GM18511 (cell line): ENCODE measurements around the gene ACO2.
"Not testable (repeated sequence)": the region's sequence is repeated elsewhere in the genome, so short reads cannot be mapped to it uniquely, and the experiment has no call there.

ENCODE experiments used
- ATAC-seq: cut with Tn5 transposase; IDR thresholded peaks from one replicate; pipeline ENCODE4 v1.9.1; 2021; ENCODE audit warnings: mild to moderate bottlenecking, moderate library complexity; ENCODE audit not compliant: unreplicated experiment

ACO2 gene

DNA sequence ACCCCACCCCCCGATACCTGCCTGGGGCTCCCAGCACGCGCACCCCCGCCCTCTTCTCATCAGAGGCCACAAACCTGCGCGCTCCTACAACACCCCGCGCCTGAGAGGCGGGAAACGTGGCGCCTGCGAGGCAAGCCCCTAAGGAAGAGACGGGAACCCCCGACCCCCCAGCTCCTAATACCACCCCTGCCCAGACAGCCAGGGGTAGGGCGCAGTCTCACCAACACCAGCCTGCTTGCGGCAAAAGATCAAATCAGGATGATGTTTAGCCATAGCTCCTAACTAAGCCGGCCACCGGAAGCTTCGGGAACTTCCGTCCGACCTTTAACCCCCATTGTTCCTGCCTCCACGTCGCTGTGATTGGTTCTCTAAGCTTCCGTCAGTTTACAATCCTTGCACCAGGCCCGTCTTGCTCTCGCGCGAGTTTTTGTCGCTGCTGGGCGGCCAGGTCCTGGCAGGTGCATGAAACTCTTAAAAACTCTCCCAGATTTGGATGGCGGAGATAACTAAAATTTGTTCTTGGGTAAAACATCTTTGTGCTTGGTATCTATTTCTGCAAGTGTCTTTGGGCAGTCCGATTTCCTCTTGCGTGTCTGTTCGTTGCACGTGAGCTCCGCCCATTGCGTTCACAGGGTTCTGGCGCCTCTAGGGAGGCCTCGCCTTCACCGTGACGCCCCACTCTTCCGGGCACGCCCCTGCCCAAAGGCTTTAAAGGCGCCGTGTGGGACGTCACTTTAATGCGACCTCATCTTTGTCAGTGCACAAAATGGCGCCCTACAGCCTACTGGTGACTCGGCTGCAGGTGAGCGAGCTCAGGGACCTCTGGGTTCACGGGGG, at the start of gene ACO2, which contains the start of gene PHF5A:
Gene ACO2 (plus strand): TSS at position 737 of the 837 bp plus-strand sequence. CDS start 30 bp downstream, at position 767.
Gene PHF5A (minus strand): TSS at position 312 of the 837 bp plus-strand sequence. CDS start 39 bp downstream, at position 273.
- peak; percentile 91 for ATAC-seq

DNA sequence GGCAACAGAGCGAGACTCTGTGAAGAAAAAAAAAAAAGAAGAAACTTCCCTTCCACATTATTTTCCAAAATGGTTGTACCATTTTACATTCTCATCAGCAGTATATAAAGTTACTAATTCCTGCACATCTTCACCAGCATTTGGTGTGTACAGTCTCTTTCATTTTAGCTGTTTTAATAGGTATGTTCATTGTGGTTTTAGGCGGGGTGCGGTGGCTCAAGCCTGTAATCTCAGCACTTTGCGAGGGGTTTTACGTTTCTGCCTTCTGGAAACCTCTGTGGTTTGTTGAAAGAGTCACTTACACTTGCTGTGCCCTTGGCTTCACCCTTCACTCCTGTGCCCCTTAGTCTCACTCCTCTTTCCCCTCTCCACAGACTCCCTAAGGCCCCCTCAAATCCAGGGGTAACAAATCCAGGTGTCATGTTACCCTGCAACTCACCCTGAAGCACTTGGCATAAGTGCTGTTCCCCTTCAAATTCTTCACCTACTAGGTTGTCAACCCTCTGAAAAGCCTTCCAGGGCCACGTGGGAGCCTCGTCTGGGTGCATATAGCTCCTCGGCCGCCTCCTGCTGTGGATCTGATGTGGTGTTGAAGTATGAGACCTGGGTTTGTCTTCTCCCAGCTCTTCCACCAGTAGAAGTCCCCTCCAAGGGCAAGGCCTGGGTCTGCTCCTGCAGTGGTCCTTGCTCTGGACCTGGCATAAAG, 43.1 kb upstream of the ACO2 start:
- ATAC-seq = no peak

DNA sequence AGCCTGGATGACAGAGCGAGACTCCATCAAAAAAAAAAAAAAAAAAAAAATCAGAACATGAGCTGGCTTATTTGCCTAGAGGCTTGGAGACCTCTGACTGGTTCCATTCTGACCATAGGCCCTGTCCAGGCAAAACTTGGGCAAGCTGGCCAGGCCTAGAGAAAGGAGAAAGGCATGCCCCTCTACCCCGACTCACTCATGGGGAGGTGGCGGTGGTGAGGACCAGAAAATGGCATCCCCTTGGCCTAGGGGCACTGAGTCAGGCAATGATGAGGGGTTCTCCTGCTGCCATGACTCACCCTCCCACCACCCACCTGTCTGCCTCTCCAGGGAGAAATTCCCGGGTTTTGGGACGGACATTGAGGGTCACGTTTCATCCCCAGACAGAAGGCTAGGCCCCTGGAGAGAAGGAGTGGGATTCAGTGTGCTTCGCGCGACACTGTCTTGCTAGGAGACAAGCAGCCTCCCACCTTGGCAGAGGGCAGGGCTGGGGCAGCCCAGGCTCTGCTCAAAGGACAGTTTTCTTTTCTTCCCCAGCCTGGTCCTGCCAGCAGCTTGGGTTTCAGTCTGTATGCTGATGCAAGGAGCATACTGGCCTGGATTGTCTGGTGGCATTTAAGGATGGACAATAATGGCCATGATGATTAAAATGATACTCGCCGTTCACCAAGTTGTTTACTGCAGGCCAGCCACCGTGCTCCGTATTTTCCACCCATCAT, 39.5 kb upstream of the ACO2 start:
- ATAC-seq = no peak

DNA sequence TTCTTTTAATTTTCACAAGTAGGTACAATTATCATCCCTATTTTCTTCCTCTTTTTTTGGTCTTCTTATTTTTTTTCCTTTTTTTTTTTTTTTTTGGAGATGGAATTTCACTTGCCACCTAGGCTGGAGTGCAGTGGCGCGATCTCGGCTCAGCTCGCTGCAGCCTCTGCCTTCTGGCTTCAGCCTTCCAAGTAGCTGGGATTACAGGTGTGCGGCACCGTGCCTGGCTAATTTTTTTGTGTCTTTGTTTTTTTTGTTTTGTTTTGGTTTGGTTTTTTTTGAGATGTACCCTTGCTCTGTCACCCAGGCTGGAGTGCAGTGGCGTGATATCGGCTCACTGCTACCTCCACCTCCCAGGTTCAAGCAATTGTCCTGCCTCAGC, 39.0 kb upstream of the ACO2 start:
- no peak for ATAC-seq

DNA sequence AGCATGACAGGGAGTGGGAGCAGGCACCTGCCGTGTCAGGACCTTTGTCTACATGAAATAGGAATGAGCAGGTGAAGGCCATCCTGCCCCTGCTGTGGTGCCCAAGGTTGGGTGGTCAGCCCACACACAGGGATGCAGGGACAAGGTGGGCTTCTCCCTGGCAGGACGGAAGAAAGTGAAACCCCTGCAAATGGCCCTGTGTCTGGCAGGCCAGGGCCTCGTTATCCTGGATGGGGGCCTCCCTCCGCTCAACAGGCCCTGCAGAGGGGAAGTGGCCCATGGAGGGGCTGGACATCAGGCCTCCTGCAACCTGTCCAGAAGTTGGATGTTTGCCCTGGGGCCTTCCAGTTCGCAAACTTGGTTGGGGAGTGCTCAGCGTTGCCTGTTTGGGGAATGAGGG, 37.3 kb upstream of the ACO2 start:
- ATAC-seq = no peak

DNA sequence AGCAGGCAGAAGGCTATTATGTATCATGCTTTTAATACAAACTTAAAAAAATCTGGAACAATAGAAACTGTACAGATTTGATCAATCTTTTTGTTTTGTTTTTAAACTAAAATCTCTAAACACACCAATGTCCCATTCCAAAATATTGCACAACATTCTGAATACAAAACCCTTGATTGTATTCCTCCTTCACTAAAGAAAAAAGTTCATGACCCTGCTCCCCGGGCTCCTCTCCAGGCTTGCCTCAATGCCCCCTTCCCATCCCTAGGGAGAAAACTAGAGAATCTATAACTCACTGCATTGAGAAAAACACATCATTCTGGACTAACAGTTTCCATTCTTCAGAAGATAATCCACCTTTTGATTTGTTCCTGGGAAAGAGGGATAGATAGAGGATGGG, 35.4 kb upstream of the ACO2 start:
- not testable (repeated sequence) for ATAC-seq

DNA sequence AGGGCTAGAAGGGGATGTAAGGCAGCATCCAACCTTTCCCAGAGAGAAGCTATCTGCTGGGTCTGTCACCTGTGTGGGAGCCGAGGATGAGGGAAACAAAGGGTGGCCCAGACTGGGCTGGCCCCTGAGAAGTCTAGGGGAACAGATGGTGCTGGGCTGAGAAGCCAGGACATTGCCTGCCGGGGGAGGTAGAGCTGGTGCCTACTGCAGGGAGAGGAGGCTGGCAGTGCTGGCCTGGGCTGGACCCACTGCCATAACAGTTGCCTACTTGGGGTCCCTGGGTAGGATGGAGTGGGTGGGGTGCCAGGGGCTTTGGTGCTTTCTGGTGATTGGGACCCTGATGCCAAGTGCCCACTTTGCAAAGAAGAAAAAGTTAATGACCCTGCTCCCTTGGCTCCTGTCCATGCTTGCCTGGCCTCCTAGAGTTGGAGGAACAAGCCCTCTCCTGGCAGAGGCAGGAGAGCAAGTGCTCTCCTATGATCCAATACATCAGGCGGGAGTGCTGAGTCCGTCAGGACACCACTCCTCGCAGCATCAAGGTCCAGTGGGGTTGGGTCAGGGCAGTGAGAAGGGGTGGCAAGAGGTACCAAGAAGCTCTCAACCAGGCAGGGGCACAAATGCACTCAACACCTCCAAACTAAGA, 34.4 kb upstream of the ACO2 start:
- ATAC-seq = not testable (repeated sequence)

DNA sequence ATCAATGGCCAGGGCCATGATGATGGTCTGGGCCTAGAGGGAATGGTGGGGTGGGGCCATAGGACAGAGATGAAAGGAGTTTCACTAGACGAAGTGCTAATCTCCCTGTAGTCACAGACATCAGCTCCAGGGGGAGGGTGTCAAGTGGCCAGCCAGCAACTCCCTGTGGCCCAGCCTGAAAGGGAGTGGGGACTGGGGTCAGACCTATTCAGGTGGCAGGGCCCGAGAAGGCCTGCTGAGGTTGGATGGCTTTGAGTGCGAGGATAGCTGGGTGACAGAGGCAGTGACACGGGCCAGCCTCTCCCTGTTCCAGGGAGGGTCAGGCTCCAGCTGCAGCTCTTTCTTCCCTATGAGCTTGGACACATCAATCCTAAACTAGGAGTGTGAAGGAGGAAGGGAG, 33.4 kb upstream of the ACO2 start:
- ATAC-seq = no peak

DNA sequence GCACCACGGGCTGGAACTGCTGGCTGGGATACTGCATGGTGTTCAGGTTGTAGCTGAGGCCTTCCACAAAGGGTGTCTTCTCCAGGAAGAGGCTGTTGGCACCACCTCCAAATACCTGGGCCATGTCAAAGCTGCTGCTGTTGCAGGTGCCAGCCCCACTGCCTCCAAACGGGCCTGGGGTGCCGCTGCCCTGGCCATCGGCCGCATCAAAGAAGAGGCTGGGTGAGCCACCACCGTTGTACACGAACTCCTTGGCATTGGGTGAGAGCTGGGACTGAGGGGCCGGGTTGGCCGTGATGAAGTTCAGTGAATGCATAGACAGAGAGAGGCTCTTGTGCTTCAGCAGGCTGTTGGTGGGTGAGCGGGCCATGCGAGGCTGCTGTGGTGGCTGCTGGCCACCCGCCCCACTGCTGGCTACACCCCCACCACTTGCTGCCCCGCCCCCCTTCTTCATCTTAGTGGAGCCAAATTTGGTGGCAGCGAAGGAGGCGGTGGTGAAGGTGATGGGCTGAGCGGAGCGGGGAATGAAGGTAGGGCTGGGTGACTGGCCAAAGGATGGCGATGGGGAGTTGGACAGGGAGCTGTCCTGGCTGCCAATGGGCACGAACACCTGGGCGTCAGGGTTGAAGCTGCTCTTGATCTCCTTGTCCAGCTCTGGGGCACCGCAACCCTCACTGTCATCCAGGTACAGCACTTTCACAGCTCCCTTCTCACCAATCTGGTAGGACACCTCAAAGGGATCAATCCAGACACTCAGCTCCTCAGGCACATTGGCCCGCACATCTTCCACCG, 32.4 kb upstream of the ACO2 start:
- ATAC-seq = no peak

DNA sequence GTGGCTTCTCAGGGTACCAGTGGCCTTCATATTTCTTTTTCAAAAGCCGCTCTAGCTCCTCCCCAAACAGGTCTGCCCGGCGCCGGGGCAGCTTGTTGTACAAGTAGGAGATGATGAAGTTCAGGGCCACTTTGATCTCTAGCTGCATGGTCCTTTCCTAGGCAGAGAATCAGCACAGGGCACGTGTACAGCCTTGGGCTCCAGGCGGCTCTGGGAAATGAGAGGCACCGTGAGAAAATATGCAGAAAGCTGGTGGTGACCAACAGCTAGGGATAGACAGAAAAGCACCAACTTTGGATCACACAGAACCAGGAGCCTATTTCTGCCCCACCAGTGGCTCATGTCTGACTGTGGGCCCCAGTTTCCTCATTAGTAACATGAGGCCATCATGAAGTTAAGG, 31.7 kb upstream of the ACO2 start:
- ATAC-seq = no peak

DNA sequence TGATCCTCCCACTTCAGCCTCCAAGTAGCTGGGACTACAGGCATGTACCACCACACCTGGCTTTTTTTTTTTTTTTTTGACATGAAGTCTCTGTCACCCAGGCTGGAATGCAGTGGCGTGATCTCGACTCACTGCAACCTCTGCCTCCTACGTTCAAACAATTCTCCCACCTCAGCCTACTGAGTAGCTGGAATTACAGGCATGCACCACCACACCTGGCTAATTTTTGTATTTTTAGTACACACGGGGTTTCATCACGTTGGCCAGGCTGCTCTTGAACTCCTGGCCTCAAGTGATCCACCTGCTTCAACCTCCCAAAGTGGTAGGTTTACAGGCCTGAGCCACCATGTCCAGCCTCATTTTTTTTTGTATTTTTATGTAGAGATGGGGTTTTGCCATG, 28.4 kb upstream of the ACO2 start:
- ATAC-seq = not testable (repeated sequence)

DNA sequence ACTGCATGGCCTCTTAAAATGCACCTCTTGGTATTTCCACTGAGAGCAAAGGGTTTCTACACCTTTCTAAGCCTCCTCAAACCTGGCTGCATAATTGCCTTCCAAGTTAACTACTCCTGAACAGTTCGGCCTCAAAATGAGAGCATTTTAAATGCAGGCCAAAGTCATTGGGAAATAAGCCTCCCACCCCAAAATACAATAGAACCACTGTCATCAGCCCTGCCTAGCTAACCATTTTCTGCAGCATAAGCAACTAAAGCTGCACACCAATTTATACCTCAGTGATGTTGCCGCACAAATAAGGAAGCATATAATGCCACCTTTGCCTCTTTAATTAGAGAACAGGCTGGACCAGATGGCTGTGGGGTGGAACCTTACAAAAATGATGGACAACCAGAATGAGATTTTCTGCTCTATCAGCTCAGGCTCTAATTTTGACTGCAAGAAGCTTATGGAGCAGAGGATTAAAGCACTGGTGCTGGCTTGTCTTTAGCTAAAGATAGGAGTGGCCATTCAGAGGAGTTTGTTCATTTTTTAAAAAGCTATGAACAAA, 26.6 kb upstream of the ACO2 start:
- ATAC-seq = no peak

DNA sequence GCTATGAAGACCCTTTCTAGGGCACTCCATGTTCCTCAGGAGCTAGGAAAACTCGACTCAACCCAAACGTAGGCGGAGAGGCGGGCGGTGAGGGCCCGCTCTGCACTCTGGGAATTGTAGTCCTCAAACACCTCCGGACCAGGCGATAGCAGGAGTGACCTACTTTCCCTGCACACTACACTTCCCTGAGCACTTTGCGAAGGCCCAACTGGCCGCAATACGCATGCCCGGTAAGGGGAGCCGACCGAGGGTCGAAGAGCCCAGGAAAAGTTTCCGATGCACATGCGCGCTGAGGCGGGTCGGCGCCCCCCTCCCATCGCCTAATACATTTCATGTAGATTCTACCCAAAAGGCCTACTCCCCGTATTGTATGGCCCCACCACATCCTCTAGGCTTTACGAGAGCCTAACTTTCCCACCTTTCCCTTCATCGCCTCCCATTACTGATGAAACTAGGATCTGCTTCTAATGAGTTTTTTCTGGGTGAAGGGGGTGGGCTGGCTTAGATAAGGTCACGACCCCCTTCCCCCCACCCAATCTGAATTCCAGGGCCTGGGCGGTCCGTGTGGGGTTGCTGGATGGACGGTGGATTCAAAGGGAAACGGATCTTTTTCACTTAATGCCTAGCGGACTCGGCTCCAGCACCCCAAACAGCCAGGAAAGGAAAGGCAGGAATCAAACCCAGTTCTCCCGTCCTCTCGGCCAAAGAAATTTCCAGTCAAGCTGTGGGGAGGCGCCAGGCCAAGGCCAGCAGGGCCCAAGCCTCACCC, 24.4 kb upstream of the ACO2 start:
- peak; percentile 57 for ATAC-seq

DNA sequence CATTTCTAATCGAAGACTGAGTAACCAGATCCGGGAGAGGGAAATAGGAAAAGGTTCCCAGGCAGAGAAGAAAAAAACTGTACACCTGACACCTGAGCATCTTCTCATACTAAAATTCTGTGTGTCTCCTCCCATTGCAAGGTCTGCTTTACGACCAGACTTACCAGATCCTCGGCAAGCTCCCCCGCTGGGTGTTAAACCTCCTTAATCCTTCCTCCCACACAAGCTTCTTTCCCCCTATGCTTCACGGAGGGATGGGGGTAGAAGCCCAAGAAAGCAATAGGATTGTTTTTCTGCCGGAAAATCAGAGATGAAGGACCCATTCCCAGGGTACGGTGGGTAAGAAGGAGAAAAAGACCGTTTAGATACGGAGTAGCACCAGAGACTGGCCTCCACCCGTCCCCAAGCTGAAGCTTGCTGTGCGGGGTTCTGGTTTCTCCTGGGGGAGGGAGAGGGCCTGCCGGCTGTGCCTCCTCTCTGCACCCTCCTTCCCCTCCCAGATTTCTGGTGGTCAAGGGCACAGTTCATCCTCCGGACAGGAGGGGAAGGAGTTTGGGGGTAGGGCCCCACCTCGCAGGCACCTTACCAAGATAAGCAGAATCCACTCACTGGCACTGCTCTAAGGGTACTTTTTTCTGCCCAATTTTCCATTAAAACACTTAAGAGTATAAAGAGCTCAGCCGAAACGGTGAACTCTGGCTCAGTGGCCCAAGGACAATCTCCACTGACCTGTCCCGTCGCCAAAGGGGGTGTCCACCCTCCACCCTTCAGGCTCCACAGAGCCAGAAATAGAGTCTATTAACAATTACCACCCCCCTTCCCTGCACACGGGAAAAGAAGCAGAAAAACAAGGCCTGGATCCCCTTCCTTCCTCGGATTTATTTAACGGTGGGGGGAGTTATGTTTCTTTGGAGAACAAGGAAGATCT, 23.5 kb upstream of the ACO2 start:
- no peak for ATAC-seq

DNA sequence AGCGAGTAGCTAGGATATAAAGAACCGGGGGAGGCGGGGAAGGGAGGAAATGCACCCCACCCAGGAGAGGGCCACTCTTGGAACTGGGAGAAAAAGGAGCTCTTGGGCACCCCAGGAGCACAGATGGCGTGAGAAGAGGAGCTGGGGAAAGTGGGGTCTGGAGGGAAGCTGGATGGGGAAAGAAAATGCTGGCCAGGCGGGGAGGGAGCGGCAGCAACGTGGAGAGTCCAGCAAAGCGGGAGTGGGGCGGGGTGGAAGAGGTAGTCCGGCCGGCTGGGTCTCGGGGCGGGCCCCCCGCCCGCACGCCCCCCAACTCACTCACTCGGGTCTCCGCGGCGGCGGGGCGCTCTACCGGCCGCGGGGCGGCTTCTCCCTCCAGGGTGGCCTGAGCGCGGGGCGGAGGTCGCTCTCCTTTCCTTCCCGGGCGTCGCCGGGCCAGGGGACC, 22.8 kb upstream of the ACO2 start:
- ATAC-seq = no peak

DNA sequence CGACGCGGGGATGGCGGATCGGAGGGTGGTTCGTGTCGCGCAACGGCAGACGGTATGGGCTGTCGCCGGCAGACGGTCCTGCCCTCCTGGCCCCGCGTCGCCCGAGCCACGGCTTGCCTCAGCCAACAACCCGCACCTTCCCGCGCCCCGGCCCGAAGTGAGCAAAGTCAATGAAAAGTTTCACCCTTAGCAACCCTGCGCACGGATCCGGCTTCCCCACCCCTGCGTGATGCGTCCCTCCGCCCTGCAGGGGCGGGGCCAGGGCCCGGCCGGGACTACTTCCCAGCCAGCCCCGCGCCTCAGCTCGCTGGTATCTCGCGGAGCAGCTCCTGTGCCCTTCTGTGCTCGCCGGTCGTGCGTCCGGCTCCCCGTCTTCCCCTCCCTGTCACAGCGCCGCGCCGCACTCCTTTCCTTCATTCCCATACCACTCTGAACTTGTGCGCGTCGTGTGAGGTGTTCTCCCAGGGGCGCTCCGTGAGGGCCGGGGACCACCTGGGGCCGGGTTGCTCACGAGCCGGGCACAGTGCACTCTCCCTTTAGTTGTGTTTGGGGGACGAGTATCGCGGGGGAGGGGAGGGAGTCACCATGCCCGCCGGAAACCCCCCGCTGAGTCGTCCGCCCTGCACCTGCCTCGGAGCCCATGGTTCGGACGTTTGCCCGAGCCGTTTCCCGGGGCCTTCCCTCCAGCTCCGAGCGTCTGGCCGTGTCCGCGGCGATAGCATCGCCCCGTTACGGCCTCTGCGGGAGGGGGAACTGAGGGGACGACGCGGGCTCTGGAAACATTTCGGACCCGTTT, 22.1 kb upstream of the ACO2 start, which contains the start of gene TOB2:
Gene TOB2 (minus strand): TSS at position 163 of the 796 bp plus-strand sequence. CDS start 9,456 bp downstream, outside the sequence.
- ATAC-seq = peak; percentile 40
